Coronary artery (tissue), 2 donors: ENCODE data around the gene SHBG.
"Not testable (repeated sequence)": the region's sequence is repeated elsewhere in the genome, so short reads cannot be mapped to it uniquely, and the experiment has no call there.

ENCODE experiments used
- DNase-seq: peaks from one replicate; pipeline ENCODE4 v3.0.0-alpha.2; 2017; ENCODE audit warnings: low spot score
- H3K27ac ChIP-seq, 2 donors: fragments of 200-600 bp; sonication (generic); one replicate each; pipeline ENCODE4 v1.5.1; 2016 to 2019
- H3K4me3 ChIP-seq: fragments of 200-600 bp; sonication (generic); 2 replicates; pipeline ENCODE4 v1.5.1; 2016; ENCODE audit warnings: mild to moderate bottlenecking, moderate library complexity
- TF ChIP-seq, protein P1 (sequence below): fragments of 200-600 bp; sonication (generic); IDR thresholded peaks from one replicate; pipeline ENCODE4 v1.5.1; 2019; ENCODE audit warnings: antibody characterized with exemption

The SHBG gene

DNA sequence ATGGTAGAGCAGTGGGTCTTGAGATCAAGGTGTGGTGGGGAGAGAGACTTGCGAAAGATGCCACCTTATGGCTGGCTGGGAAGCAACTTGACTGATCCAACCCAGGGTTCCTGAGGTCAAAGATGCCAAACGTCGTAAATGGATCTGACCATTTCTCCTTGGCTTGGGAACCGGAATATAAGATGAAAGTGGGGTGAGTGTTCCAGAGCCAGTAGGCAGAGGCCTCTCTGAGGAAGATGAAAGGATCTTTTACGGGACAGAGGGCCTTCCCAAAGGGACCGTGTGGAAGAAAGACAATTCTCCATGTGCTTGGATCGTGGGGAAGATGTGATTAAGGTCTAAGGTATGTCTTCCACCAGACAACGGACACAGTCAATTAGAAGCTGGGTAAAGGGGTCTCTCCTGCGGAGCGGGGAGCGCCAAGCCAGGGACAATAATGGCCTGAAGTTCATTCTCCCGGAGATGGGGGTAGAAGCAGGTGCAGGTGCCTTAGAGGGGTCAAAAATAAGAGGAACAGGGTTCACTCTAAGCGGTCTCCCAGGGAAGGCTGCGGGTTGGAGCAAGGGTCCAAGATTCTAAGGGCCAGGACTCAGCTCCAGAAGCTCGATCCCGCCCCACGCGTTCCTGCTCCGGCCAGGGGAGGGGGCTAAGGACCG, 16.0 kb upstream of the SHBG start:
- TF ChIP-seq, protein P1, sequence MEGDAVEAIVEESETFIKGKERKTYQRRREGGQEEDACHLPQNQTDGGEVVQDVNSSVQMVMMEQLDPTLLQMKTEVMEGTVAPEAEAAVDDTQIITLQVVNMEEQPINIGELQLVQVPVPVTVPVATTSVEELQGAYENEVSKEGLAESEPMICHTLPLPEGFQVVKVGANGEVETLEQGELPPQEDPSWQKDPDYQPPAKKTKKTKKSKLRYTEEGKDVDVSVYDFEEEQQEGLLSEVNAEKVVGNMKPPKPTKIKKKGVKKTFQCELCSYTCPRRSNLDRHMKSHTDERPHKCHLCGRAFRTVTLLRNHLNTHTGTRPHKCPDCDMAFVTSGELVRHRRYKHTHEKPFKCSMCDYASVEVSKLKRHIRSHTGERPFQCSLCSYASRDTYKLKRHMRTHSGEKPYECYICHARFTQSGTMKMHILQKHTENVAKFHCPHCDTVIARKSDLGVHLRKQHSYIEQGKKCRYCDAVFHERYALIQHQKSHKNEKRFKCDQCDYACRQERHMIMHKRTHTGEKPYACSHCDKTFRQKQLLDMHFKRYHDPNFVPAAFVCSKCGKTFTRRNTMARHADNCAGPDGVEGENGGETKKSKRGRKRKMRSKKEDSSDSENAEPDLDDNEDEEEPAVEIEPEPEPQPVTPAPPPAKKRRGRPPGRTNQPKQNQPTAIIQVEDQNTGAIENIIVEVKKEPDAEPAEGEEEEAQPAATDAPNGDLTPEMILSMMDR: no peak
- Histone ChIP-seq H3K4me3 (peak overlapping the region; percentile 99), H3K27ac (peak overlapping the region; percentile 92 to 100)
- DNase-seq: no peak

DNA sequence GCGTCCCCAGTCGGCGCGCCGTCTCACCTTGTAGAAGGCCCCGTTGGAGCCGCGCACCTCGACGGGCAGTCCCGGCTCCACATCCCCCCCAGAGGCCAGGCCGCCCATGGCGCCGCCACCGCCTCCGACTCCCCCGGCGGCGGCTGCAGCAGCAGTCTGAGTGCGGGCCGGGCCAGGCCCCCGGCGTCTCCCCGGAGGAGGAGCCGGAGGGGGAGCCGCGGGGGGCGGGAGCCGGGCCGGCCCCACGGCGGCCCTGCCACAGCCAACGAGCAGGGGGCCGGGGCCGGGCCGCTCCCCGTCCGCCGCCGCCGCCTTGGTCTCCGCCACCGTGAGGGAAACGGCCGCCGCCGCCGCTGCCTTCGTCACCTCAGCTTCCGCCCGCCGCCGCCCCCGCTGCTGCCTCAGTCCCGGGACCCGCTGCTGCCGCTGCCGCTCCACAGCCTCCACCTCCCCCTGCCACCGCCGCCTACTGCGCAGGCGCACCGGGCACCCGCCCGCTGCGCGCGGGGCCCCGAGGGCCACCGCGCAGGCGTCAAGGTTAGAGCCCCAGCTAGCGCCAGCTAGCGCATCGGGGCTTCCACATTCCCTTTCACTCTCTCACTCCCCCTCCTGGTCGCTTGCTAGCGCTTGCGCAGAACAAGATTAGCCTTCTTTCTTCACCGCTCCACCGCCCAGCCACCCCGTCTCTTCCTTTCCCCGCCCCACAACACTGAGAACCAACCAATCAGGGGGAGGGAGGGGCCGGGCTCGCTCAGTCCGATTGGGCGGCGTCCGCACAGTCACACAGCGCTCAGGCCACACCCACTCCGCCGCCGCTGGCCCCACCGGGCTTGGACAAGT, 15.3 kb upstream of the SHBG start, which contains the start of gene FXR2:
TSS of gene FXR2 (minus strand) at position 473 of the 840 bp plus-strand sequence. CDS start at position 108, 365 bp downstream.
- peak; percentile 100 for DNase-seq
- peak within 1 kb of the TSS; percentile 99 for H3K4me3 ChIP-seq
- TF ChIP-seq, protein P1: peak; percentile 27
- peak within 1 kb of the TSS; percentile 92 to 100 for H3K27ac ChIP-seq

DNA sequence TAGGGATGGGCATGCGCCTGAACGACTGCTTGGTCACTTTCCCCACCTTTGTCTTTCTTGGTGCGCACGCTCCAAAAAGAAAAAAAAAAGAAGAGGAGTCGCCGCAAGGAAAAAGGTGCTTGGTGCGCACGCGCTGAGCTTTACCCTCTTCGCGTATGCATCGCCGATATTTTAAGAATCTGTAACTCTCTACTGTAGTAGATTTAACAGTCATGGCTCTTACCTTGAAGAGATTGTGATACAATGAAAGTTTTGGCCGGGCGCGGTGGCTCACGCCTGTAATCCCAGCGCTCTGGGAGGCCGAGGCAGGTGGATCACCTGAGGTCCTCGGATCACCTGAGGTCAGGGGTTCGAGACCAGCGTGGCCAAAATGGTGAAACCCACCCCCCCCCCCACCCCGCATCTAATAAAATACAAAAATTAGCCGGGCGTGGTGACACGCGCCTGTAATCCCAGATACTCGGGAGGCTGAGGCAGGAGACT, 14.6 kb upstream of the SHBG start:
- peak overlapping the region; percentile 67 to 86 for H3K27ac ChIP-seq
- H3K4me3 ChIP-seq: peak overlapping the region; percentile 65
- DNase-seq: no peak
- TF ChIP-seq, protein P1: no peak

DNA sequence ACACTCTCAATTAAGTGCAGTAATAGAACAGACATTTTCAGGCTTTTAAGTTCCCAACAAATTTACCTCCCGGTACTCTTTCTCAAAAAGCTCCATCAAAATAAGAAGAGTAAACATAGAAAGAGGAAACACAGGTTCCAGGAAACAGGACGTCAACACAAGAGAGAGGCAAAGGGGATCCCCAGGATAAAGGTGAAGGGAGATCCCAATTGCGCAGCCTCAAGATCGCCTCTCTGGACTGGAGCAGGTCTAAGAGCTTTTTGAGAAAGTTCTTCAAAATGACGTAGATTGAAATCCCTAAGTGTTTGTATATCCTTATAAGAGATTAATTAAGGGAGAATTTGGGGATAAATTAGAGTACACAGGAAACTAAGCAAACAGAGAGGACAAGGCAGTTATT, 11.3 kb upstream of the SHBG start:
- DNase-seq: no peak
- H3K4me3 ChIP-seq: no peak overlapping the region
- no peak overlapping the region for H3K27ac ChIP-seq
- TF ChIP-seq, protein P1: no peak

DNA sequence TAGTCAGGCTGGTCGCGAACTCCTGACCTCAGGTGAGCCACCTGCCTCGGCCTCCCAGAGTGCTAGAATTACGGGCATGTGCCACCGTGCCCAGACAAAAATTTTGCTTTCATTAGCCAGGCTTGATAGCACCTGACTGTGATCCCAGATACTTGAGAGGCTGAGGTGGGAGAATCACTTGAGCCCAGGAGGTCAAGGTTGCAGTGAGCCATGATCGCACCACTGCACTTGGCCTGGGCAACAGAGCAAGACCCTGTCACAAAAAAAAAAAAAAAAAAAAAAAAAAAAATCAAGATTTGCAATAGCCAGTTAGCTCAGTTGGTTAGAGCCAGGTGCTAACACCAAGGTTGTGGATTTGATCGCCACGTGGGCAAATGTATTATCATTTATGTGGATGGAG, 9.1 kb upstream of the SHBG start:
- DNase-seq: no peak
- TF ChIP-seq, protein P1: no peak
- Histone ChIP-seq H3K27ac (no peak overlapping the region), H3K4me3 (no peak overlapping the region)

DNA sequence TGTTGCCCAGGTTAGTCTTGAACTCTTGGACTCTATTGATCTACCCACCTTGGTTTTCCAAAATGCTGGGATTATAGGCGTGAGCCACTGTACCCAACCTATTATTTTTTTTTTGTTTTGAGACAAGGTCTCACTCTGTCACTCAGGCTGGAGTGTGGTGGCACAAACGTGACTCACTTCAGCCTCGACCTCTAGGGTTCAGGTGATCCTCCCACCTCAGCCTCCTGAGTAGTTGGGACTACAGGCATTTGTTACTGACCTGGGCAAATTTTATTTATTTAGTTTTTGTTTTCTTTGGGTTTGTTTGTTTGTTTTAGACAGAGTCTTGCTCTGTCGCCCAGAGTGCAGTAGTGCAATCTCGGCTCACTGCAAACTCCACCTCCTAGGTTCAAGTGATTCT, 6.3 kb upstream of the SHBG start:
- no peak for DNase-seq
- Histone ChIP-seq H3K4me3 (no peak overlapping the region), H3K27ac (no peak overlapping the region)
- TF ChIP-seq, protein P1: no peak

DNA sequence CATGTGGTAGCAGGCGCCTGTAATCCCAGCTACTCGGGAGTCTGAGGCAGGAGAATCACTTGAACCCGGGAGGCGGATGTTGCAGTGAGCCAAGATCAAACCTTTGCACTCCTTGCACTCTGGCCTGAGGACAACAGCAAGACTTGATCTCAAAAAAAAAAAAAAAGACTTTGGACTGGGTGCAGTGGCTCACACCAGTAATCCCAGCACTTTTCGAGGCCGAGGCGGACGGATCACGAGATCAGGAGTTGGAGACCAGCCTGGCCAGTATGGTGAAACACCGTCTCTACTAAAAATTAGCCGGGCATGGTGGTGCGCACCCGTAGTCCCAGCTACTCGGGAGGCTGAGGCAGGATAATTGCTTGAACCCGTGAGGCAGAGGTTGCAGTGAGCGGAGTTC, 4.2 kb upstream of the SHBG start:
- H3K27ac ChIP-seq, DNase-seq, H3K4me3 ChIP-seq: not testable (repeated sequence)
